Nephron (organoid): Measurements from ENCODE around the gene OR8D1.

ENCODE experiments used
- H3K27ac Mint-ChIP-seq, 3 experiments: 2 replicates each; pipeline ENCODE4 v1.8.0; 2020; ENCODE audit warnings: mixed read lengths in 3 of 3, mild to moderate bottlenecking in 2 of 3, moderate library complexity in 1 of 3
- H3K27me3 Mint-ChIP-seq: 2 replicates; pipeline ENCODE4 v1.8.0; 2021; ENCODE audit warnings: low read depth, mild to moderate bottlenecking, moderate library complexity, mixed read lengths
- H3K36me3 Mint-ChIP-seq: 2 replicates; pipeline ENCODE4 v1.8.0; 2020; ENCODE audit warnings: low read depth, mixed read lengths
- H3K4me1 Mint-ChIP-seq: 2 replicates; pipeline ENCODE4 v1.8.0; 2020; ENCODE audit warnings: mixed read lengths
- H3K4me3 Mint-ChIP-seq, 3 experiments: 2 replicates each; pipeline ENCODE4 v1.8.0; 2020; ENCODE audit warnings: mild to moderate bottlenecking in 3 of 3, mixed read lengths in 3 of 3, moderate library complexity in 2 of 3
- H3K9me3 Mint-ChIP-seq: 2 replicates; pipeline ENCODE4 v1.8.0; 2020; ENCODE audit warnings: mixed read lengths
- TF ChIP-seq, protein P1 (sequence below), 3 experiments: fragments of 200-600 bp; sonication (generic); IDR thresholded peaks; one replicate each; pipeline ENCODE4 v1.5.0; 2021; ENCODE audit warnings: antibody characterized with exemption in 3 of 3; ENCODE audit not compliant: unreplicated experiment in 3 of 3

Gene OR8D1

DNA sequence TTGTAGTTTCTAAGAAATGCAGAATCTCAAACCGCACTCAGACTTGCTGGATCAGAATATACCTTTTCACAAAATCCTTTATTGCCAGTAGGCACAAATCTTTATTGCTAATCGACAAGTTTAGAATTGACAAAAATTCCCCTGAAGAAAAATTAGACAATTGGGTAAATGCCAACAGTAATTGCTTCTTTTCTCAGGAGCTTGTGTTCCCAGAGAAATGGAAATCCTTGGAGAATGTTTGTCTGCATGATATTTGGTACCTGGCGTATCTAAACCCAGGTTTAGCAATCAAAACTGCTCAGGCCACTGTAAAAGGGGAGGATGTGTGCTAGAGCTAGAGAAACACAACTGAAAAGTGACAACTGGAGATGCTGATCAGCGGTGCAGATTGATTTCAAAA is 57.7 kb downstream of the OR8D1 start, which contains the start of gene OR8G5:
Gene OR8G5, plus strand, starts transcription at position 301 of the 400 bp plus-strand sequence. CDS start 8,556 bp downstream, outside the sequence.
- H3K4me1 Mint-ChIP-seq, result no peaks in the 10 kb centered on the region
- no peak within 1 kb of the TSS for H3K4me3 Mint-ChIP-seq
- TF ChIP-seq, protein P1, sequence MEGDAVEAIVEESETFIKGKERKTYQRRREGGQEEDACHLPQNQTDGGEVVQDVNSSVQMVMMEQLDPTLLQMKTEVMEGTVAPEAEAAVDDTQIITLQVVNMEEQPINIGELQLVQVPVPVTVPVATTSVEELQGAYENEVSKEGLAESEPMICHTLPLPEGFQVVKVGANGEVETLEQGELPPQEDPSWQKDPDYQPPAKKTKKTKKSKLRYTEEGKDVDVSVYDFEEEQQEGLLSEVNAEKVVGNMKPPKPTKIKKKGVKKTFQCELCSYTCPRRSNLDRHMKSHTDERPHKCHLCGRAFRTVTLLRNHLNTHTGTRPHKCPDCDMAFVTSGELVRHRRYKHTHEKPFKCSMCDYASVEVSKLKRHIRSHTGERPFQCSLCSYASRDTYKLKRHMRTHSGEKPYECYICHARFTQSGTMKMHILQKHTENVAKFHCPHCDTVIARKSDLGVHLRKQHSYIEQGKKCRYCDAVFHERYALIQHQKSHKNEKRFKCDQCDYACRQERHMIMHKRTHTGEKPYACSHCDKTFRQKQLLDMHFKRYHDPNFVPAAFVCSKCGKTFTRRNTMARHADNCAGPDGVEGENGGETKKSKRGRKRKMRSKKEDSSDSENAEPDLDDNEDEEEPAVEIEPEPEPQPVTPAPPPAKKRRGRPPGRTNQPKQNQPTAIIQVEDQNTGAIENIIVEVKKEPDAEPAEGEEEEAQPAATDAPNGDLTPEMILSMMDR (IDR thresholded peaks at IDR 0.05; ENCODE audit: unreplicated experiment in 3 of 3), result no peak
- H3K9me3 Mint-ChIP-seq, result no peaks in the 10 kb centered on the region
- no peaks in the 10 kb centered on the region for H3K36me3 Mint-ChIP-seq
- H3K27me3 Mint-ChIP-seq, result peaks cover 3% of the 10 kb centered on the region
- H3K27ac Mint-ChIP-seq, result no peak within 1 kb of the TSS
